HG03025 (cell line): ENCODE data around the gene ADAMTS12.
"Not testable (repeated sequence)": the region's sequence is repeated elsewhere in the genome, so short reads cannot be mapped to it uniquely, and the experiment has no call there.

ENCODE experiments used
- ATAC-seq: cut with Tn5 transposase; IDR thresholded peaks from one replicate; pipeline ENCODE4 v1.9.1; 2021; ENCODE audit warnings: mild to moderate bottlenecking, moderate library complexity; ENCODE audit not compliant: unreplicated experiment, low FRiP score

Gene ADAMTS12

GRCh38 chr5:33914844-33915243, 23.1 kb upstream of the ADAMTS12 start:
- ATAC-seq: not testable (repeated sequence)

DNA sequence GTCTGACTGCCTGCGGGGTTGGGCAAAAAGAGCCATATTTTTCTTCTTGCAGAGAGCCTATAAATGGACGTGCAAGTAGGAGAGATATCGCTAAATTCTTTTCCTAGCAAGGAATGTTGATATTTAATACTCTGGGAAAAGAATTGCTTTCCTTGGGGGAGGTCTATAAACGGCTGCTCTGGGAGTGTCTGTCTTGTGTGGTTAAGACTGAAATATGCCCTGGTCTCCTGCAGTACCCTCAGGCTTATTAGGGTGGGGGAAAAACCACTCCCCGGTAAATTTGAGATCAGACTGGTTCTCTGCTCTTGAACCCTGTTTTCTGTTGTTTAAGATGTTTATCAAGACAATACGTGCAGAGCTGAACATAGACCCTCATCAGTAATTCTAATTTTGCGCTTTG, 14.5 kb upstream of the ADAMTS12 start:
- ATAC-seq: not testable (repeated sequence)

DNA sequence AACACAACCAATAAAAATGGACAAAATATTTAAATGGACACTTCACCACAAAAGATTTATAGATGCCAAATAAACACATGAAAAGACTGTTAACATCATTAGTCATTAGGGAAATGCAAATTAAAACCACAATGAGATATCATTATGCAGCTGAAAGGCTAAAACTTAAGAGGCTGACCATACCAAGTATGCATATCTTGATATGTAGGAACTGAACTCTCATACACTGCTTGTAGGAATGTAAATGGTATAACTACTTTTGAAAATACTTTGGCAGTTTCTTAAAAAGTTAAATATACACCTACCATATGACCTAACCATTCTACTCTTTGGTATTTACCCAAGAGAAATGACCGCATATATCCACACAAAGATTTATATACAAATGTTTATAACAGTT, 13.6 kb upstream of the ADAMTS12 start:
- no peak for ATAC-seq

- ATAC-seq: no peak
These were observed 11.3 kb upstream of the ADAMTS12 start for GRCh38 chr5:33903118-33903517.

DNA sequence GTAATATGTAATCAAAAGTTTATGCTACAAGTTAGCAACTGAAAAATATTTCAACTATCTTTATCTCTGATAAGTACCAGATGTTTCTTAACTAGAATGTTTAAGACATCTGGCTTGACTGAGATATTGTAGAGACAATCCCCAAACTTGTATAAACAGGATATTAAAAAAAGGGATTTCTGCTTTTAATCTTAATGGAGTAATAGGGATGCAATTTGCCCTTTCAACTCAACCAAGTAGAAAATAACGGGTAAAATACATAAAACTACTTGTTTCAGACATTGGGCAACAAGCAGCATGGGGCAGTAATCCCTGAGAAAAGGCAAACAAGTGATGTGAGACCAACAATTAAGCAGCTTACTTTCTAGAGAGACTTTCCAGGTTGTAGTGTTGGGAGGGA, 9.4 kb upstream of the ADAMTS12 start:
- ATAC-seq: no peak

GRCh38 chr5:33894566-33894965, 2.8 kb upstream of the ADAMTS12 start:
- no peak for ATAC-seq

DNA sequence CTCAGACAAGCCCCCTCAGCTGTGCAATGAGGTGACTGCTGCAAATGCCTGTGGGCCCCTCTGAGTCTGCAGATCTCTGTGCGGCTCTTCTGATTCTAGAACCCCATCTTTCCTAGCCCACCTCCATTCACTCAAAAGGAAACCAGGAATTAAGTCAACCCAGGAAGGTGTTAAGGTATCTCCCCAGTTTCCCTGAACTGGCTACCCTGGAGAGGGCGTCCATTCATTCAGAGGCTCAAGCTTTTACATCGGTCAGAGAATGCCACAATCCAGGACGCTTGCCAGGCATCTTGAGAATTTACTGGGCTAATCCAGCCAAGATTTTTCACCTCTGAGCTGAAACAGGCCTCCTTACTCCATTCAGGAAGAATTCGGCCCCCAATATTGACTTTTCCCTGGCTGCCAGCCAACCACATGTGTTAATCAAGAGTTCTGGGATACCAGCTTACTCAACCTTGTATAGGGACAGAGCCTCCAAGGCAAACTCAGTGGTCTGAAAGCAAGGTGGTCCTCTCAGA, 889 bp upstream of the ADAMTS12 start:
- ATAC-seq: no peak

GRCh38 chr5:33891446-33891787, 373 bp downstream of the ADAMTS12 start:
- no peak for ATAC-seq

- ATAC-seq: no peak
These were observed 1.4 kb downstream of the ADAMTS12 start for GRCh38 chr5:33890131-33891032.

DNA sequence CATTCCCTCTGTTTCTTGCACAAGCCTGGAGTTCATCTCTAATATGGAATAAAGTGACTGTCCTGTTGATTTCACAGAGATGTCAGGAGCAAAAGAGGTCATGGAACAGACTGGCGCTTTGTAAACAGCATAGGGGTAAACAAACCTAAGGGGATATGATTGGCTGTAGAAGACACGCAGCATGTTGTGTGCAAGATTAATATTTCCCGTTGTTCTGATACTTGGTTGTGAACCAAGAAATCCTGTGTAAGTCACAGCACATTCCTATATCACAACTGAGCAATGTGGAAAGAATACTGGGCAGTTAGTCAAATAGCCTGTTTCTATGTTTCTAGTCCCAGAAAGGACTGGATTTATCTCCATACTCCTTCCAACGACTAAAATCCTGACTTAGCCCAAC, 3.2 kb downstream of the ADAMTS12 start:
- ATAC-seq: no peak

DNA sequence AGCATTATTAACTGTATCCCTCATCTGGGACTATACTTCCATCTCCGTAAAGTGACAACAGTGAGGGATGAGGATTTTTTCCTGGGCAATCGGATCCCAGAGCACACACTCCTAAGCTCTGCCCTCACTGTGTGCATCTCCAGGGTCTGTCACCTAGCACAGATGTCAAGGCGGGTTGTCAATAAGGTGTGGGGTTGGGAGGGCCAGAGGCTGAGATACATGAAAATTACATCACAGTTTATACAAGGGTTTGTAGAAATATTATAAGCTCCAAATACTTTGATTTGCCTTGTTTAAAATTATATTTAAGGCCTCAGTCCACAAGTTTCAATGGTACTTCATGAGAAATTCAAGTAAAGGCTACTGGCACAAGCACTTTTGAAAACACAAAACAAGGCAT, 4.5 kb downstream of the ADAMTS12 start:
- ATAC-seq: no peak

DNA sequence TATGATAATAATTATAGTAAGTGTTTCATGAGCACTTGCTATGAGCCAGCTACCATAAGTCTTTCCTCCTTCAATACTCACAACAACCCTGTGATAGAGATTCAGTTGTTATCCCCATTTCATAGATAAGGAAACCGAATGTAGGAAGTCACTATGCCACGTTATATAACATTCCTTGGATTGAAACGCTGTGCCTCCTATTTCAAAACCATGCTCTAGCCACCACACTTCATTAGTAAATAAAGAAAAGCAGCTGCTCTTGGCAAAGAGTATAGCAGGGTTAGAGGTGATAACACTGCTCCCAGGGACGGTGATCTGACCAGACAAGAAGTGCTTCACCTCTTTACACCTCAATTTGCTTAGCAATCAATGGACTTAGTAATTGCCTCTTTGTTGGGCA, 5.5 kb downstream of the ADAMTS12 start:
- no peak for ATAC-seq

DNA sequence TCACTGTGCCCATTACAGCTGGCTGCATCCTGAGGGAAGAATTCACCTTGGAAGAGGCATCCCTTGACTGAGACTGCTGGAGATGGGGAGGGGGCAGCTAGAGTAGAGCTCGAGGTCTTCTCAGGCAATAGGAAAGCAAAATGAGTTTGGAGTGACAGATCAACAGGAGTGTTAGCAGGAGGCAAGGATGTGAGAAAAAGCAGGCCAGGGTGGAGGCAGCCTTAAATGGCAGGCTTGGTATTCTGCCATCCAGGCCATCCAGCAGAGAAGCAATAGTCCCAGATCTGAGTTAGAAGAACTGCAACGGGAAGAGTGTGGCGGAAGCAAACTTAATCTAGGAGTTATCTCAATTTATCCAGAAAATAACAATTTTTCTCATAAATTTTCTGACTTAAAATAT, 6.1 kb downstream of the ADAMTS12 start:
- ATAC-seq: no peak

DNA sequence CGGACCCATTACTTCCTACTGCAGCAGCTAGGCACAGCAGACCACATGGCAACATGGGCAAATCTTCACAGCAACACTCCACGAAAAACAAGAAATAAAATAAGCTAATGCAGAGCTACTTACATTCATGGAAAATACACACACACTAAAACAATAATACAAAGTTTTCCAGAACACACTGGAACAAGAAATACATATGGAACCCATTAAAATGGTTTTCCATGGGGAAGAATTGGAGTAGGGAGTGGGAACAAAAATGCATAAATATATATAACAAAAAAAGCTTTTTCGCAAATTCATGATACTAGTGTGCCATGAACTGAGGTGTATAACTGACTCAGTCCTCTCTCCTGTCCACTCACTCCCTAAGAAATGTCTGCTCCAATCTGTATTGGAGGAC, 8.3 kb downstream of the ADAMTS12 start:
- no peak for ATAC-seq

- no peak for ATAC-seq
These were observed 11.5 kb downstream of the ADAMTS12 start for GRCh38 chr5:33880319-33880718.

GRCh38 chr5:33877449-33877848, 14.3 kb downstream of the ADAMTS12 start:
- ATAC-seq: no peak

GRCh38 chr5:33867241-33867640, 24.5 kb downstream of the ADAMTS12 start:
- no peak for ATAC-seq

DNA sequence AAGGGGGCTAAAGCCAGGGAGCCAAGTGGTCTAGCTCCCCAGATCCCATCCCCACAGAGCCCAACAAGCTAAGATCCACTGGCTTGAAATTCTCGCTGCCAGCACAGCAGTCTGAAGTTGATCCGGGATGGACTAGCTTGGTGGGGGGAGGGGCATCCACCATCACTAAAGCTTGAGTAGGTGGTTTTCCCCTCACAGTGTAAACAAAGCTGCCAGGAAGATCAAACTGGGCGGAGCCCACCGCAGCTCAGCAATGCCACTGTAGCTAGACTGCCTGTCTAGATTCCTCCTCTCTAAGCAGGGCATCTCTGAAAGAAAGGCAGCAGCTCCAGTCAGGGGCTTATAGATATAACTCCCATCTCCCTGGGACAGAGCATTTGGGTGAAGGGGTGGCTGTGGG, 32.6 kb downstream of the ADAMTS12 start:
- ATAC-seq: not testable (repeated sequence)

GRCh38 chr5:33857037-33857436, 34.8 kb downstream of the ADAMTS12 start:
- ATAC-seq: peak; percentile 81

DNA sequence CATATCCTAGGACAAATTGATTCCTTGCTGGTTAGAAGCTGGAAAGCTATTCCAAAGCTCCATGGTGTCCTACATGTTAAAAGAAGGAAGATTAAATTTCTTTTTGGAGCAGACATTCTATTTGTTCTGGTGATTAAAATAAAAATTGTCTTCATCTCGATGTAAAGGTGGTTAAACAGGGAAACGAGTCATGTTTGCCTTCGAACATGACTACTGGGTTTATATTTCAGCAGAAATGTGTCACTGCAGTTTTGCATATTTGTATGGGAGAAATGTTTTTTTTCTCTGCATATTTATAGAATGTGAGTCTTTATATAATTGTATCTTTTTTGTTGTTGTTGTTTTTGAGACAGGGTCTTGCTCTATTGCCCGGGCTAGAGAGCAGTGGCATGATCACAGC, 36.4 kb downstream of the ADAMTS12 start:
- ATAC-seq: no peak

GRCh38 chr5:33854733-33855151, 37.0 kb downstream of the ADAMTS12 start:
- no peak for ATAC-seq

- no peak for ATAC-seq
These were observed 39.0 kb downstream of the ADAMTS12 start for GRCh38 chr5:33852837-33853236.
